Neutrophil (primary cell): ENCODE data around the gene MSH4.
"Not testable (repeated sequence)": the region's sequence is repeated elsewhere in the genome, so short reads cannot be mapped to it uniquely, and the experiment has no call there.

Experiments used
- H3K27ac ChIP-seq: fragments of 200-600 bp; sonication (generic); 2 replicates; pipeline ENCODE4 v1.5.1; 2016; ENCODE audit warnings: mild to moderate bottlenecking, moderate library complexity
- H3K27me3 ChIP-seq: fragments of 200-600 bp; sonication (generic); 2 replicates; pipeline ENCODE4 v1.6.0; 2016; ENCODE audit warnings: mild to moderate bottlenecking
- H3K36me3 ChIP-seq: fragments of 200-600 bp; sonication (generic); 2 replicates; pipeline ENCODE4 v1.5.1; 2017
- H3K4me1 ChIP-seq, 2 experiments: fragments of 200-600 bp in 1 of 2; sonication (generic) in 1 of 2; 1 replicate in 1 of 2; 2 replicates in 1 of 2; pipeline versions ENCODE4 v1.5.1 to v1.6.1; 2013 to 2016; ENCODE audit warnings: low read depth in 1 of 2, low read length in 1 of 2, mild to moderate bottlenecking in 1 of 2, moderate library complexity in 1 of 2; ENCODE audit not compliant: control insufficient read depth in 1 of 2, insufficient read depth in 1 of 2
- H3K4me3 ChIP-seq, 2 experiments: fragments of 200-600 bp in 1 of 2; sonication (generic) in 1 of 2; 1 replicate in 1 of 2; 2 replicates in 1 of 2; pipeline ENCODE4 v1.5.1; 2013 to 2016; ENCODE audit warnings: low read depth in 1 of 2, low read length in 1 of 2, mild to moderate bottlenecking in 1 of 2, moderate library complexity in 1 of 2
- H3K9me3 ChIP-seq: fragments of 200-600 bp; sonication (generic); 2 replicates; pipeline ENCODE4 v1.5.1; 2016
- TF ChIP-seq, protein P1 (sequence below): fragments of 200-600 bp; sonication (generic); IDR thresholded peaks from 2 replicates; pipeline ENCODE4 v1.5.1; 2016; ENCODE audit warnings: antibody characterized with exemption

The MSH4 gene

DNA sequence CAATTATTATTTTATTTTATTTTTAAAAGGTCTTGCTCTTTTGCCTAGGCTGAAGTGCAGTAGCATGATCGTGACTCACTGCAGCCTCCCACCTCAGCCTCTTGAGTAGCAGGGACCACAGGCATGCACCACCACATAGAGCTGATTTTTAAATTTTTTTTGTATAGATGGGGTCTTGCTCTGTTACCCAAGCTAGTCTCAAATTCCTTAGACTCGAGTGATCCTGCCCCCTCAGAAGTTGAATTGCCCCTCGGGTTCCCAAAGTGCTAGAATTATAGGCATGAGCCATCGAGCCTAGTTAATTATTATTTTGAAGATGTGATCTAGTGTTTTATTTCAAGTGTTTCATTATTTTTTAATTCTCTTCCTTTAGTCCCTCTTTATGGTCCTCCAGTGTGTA lies 12.2 kb downstream of the MSH4 start:
- Histone ChIP-seq H3K27ac (no peak overlapping the region), H3K27me3 (no peaks in the 10 kb centered on the region), H3K36me3 (no peaks in the 10 kb centered on the region), H3K4me3 (no peak overlapping the region), H3K4me1 (no peaks in the 10 kb centered on the region), H3K9me3 (no peaks in the 10 kb centered on the region)
- TF ChIP-seq, protein P1, sequence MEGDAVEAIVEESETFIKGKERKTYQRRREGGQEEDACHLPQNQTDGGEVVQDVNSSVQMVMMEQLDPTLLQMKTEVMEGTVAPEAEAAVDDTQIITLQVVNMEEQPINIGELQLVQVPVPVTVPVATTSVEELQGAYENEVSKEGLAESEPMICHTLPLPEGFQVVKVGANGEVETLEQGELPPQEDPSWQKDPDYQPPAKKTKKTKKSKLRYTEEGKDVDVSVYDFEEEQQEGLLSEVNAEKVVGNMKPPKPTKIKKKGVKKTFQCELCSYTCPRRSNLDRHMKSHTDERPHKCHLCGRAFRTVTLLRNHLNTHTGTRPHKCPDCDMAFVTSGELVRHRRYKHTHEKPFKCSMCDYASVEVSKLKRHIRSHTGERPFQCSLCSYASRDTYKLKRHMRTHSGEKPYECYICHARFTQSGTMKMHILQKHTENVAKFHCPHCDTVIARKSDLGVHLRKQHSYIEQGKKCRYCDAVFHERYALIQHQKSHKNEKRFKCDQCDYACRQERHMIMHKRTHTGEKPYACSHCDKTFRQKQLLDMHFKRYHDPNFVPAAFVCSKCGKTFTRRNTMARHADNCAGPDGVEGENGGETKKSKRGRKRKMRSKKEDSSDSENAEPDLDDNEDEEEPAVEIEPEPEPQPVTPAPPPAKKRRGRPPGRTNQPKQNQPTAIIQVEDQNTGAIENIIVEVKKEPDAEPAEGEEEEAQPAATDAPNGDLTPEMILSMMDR: no peak

DNA sequence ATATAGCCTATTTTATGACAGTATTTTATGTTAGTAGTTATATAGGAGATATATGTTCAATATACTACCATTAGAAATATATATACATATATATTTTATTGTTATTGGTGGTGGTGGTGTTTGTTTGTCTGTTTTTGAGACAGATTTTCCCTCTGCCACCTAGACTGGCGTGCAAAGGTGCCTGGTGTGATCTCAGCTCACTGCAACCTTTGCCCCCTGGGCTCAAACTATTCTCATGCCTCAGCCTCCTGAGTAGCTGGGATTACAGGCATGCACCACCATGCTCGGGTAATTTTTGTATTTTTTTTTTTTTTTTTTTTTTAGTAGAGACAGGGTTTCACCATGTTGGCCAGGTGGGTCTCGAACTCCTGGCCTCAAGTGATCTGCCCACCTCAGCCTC lies 13.4 kb downstream of the MSH4 start:
- not testable (repeated sequence) for H3K36me3 ChIP-seq, H3K27ac ChIP-seq, H3K27me3 ChIP-seq, H3K4me1 ChIP-seq, H3K4me3 ChIP-seq, H3K9me3 ChIP-seq

DNA sequence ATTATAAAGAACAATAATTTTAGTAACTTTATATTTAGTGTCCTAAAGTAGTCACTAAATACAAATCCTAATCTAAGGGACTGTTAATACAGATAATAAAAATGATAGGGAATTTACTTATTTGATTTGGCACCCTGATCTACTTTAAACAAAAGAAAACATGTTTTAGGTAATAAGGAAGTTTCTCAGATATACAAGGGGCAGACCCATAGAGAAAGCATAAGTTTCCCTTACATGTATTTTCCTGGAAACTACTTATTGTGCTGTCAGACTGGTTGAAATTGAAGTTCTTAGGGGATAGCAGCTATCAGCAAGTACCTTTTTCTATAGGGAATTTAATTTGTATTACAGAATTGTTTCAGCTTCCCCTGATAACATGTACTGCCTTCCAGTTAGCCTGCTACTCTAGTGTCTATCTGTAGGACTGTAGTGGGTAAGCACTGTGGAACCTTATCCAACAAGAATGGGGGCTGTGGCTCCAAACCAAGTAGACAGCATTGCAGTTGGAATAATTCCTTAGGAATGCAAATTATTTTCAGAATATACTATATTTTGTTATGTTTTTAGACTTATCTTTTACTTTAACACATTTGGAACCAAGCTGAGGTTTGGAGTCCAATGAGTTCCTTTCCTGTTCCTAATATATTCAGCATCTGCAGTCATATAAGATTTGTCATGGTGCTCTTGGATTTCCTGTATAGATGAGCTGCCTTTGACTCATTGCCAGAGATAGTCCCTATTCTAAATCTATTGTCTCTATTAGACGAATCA lies 14.7 kb downstream of the MSH4 start:
- Histone ChIP-seq H3K27me3 (no peaks in the 10 kb centered on the region), H3K9me3 (no peaks in the 10 kb centered on the region), H3K4me1 (no peaks in the 10 kb centered on the region), H3K27ac (no peak overlapping the region), H3K4me3 (no peak overlapping the region), H3K36me3 (no peaks in the 10 kb centered on the region)
- TF ChIP-seq, protein P1: no peak

DNA sequence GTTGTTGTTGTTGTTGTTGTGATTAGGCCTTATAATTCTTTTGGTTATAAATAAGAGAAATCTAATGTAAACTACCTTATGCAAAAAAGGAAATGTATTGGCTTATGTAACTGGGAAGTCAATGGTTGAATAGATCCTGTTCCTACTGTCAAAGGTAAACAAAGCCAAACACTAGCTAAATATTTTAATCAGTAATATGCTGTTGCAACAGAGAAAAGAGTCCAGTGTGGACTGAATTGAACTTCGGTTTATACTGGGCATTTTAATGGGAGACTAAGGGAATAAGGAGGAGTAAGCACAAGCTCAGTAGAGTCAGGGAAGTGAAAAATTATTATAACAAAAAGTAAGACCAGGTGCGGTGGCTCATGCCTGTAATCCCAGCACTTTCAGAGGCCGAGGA lies 15.4 kb downstream of the MSH4 start:
- TF ChIP-seq, protein P1: no peak

DNA sequence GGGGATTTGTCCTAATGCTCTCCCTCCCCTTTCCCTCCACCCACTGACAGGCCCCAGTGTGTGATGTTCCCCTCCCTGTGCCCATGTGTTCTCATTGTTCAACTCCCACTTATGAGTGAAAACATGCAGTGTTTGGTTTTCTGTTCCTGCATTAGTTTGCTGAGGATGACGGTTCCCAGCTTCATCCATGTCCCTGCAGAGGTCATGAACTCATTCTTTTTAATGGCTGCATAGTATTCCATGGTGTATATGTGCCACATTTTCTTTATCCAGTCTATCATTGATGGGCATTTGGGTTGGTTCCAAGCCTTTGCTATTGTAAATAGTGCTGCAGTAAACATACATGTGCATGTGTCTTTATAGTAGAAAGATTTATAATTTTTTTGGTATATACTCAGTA lies 26.9 kb downstream of the MSH4 start:
- H3K36me3 ChIP-seq, H3K4me1 ChIP-seq, H3K27me3 ChIP-seq, H3K9me3 ChIP-seq, H3K27ac ChIP-seq, H3K4me3 ChIP-seq: not testable (repeated sequence)

More for the DNA sequence above, 15.4 kb downstream of the MSH4 start:
- no peak overlapping the region for H3K27ac ChIP-seq
- H3K36me3 ChIP-seq: no peaks in the 10 kb centered on the region
- no peaks in the 10 kb centered on the region for H3K4me1 ChIP-seq
- H3K27me3 ChIP-seq: no peaks in the 10 kb centered on the region
- H3K4me3 ChIP-seq: no peak overlapping the region
- H3K9me3 ChIP-seq: no peaks in the 10 kb centered on the region

DNA sequence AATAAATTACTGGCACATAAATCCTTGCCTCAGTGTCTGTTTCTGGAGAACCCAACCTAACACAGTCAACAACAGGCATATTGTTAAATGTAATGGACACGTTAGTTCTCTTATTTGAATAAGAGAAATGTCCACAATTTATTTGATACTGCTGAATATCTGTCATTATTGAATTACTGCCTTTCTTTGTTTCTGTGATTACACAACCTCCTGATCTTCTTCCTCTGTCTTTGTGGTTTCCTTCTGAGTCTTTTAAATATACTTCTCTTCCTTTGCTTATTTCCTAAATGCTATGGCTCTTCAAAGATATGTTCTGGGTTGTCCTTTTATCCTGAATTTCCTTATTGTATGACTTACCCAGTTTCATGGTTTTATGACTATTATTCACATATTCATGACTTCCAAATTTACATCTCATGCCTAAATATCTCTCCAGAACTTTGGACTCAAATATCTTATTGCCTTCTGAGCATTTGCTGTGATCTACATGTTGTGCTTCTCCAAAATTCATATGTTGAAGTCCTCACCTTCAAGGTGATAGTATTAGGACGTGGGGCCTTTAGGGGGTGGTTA lies 39.9 kb downstream of the MSH4 start:
- H3K9me3 ChIP-seq: no peaks in the 10 kb centered on the region
- H3K36me3 ChIP-seq: no peaks in the 10 kb centered on the region
- no peak overlapping the region for H3K27ac ChIP-seq
- H3K4me1 ChIP-seq: peaks cover 0 to 7% of the 10 kb centered on the region in 2 experiments
- H3K4me3 ChIP-seq: no peak overlapping the region
- H3K27me3 ChIP-seq: no peaks in the 10 kb centered on the region
- TF ChIP-seq, protein P1: no peak
